Ureter (tissue), 1 donor: ENCODE results near the gene TMEM117. TPM values are rescaled to one million over a fixed set of nuclear protein-coding genes. Genes with fewer than 3 reads are reported as not detected.
"Not testable (repeated sequence)": the region's sequence is repeated elsewhere in the genome, so short reads cannot be mapped to it uniquely, and the experiment has no call there.

Source experiments
- DNase-seq: peaks from one replicate; pipeline ENCODE4 v3.0.0-alpha.2; 2020; ENCODE audit warnings: low spot score
- total RNA-seq: library from RNA; stranded (reverse); gene quantifications from one replicate; pipeline ENCODE4 v1.2.4, GENCODE V29; 2023
- donor health status: DM: yes; HTN: yes; CAD: no.

Gene TMEM117
- total RNA-seq, 1 donor from 2014 or later = 16.7 TPM

- no peak for DNase-seq
Measured at GRCh38 chr12:43840338-43840737, 4.5 kb downstream of the TMEM117 start.

- no peak for DNase-seq
Measured at GRCh38 chr12:43841253-43841652, 5.4 kb downstream of the TMEM117 start.

- DNase-seq = no peak
Measured at GRCh38 chr12:43842259-43842658, 6.4 kb downstream of the TMEM117 start.

GRCh38 chr12:43847425-43848225, 11.7 kb downstream of the TMEM117 start:
- DNase-seq = not testable (repeated sequence)

GRCh38 chr12:43848226-43848507, 12.3 kb downstream of the TMEM117 start:
- DNase-seq = no peak

GRCh38 chr12:43848786-43849185, 12.9 kb downstream of the TMEM117 start:
- no peak for DNase-seq

- no peak for DNase-seq
Measured at GRCh38 chr12:43852744-43853143, 16.9 kb downstream of the TMEM117 start.

- DNase-seq = no peak
Measured at GRCh38 chr12:43856972-43857371, 21.1 kb downstream of the TMEM117 start.

- DNase-seq = no peak
Measured at GRCh38 chr12:43858096-43858495, 22.2 kb downstream of the TMEM117 start.

GRCh38 chr12:43858991-43859390, 23.1 kb downstream of the TMEM117 start:
- DNase-seq = no peak

GRCh38 chr12:43861015-43861839, 25.3 kb downstream of the TMEM117 start:
- no peak for DNase-seq

GRCh38 chr12:43861840-43862150, 25.9 kb downstream of the TMEM117 start:
- no peak for DNase-seq

GRCh38 chr12:43863770-43864366, 28.0 kb downstream of the TMEM117 start:
- no peak for DNase-seq

- not testable (repeated sequence) for DNase-seq
Measured at GRCh38 chr12:43864557-43864956, 28.7 kb downstream of the TMEM117 start.

GRCh38 chr12:43869184-43869583, 33.3 kb downstream of the TMEM117 start:
- DNase-seq = no peak

- DNase-seq = not testable (repeated sequence)
Measured at GRCh38 chr12:43869765-43870164, 33.9 kb downstream of the TMEM117 start.

GRCh38 chr12:43871258-43871657, 35.4 kb downstream of the TMEM117 start:
- DNase-seq = not testable (repeated sequence)

GRCh38 chr12:43872396-43872795, 36.5 kb downstream of the TMEM117 start:
- DNase-seq = no peak

GRCh38 chr12:43878050-43878449, 42.2 kb downstream of the TMEM117 start:
- no peak for DNase-seq

- DNase-seq = no peak
Measured at GRCh38 chr12:43880547-43880946, 44.7 kb downstream of the TMEM117 start.

- DNase-seq = no peak
Measured at GRCh38 chr12:43882578-43883178, 46.8 kb downstream of the TMEM117 start.

GRCh38 chr12:43883311-43883710, 47.4 kb downstream of the TMEM117 start:
- no peak for DNase-seq
